Endothelial cell of umbilical vein (primary cell): Measurements from ENCODE around the gene MRPL4. TPM values are rescaled to one million over a fixed set of nuclear protein-coding genes. Genes with fewer than 3 reads are reported as not detected.
A peak's percentile ranks its signal among the peaks of the same experiment; 100 is the strongest.

Experiments
- BruUV-seq: library from RNA; stranded (reverse); fragments of 400-500 nt; replicated peaks from 2 replicates; lab custom pipeline; 2021; lab: Mats Ljungman, UMichigan
- CTCF ChIA-PET: fragments of 300-600, 350-600 bp; sonication (Branson Sonifier 250); formaldehyde crosslinking; loops from one replicate; lab custom pipeline; 2021; ENCODE audit warnings: antibody characterized with exemption, inconsistent platforms; lab: Charles Lee
- POLR2A ChIA-PET: fragments of 300-600, 350-600 bp; sonication (Branson Sonifier 250); formaldehyde crosslinking; loops from one replicate; lab custom pipeline; 2021; ENCODE audit warnings: antibody characterized with exemption, inconsistent platforms; lab: Charles Lee
- DNase-seq: peaks from one replicate; pipeline ENCODE4 v3.0.0-alpha.2; 2011; ENCODE audit warnings: low read depth, low spot score
- FAIRE-seq: peaks from 2 replicates; lab custom pipeline; 2011; peaks lifted over from hg19 to GRCh38; lab: Jason Lieb, UNC
- H2AFZ ChIP-seq: 2 replicates; pipeline ENCODE4 v1.6.0; 2012; ENCODE audit warnings: low read depth, low read length, control low read depth, inconsistent platforms
- H3K27ac ChIP-seq: 2 replicates; pipeline ENCODE4 v1.5.1; 2011; ENCODE audit warnings: low read depth, mild to moderate bottlenecking, control low read depth, low read length, moderate library complexity; ENCODE audit not compliant: insufficient read depth
- H3K27me3 ChIP-seq, 2 experiments: 2 replicates each; pipeline versions ENCODE4 v1.6.0 to v1.6.1; 2011; ENCODE audit warnings: low read length in 2 of 2, mixed read lengths in 1 of 2; ENCODE audit not compliant: control insufficient read depth in 2 of 2, insufficient read depth in 2 of 2
- H3K36me3 ChIP-seq, 2 experiments: 2 replicates in 1 of 2; 3 replicates in 1 of 2; pipeline ENCODE4 v1.5.1; 2011; ENCODE audit warnings: low read length in 2 of 2, mild to moderate bottlenecking in 1 of 2, moderate library complexity in 1 of 2; ENCODE audit not compliant: control insufficient read depth in 2 of 2, insufficient read depth in 2 of 2; ENCODE audit errors: extremely low read depth in 1 of 2
- H3K4me1 ChIP-seq: 3 replicates; pipeline ENCODE4 v1.5.1; 2011; ENCODE audit warnings: mild to moderate bottlenecking, low read length; ENCODE audit not compliant: control insufficient read depth, insufficient read depth; ENCODE audit errors: extremely low read depth
- H3K4me2 ChIP-seq: 2 replicates; pipeline ENCODE4 v1.6.1; 2011; ENCODE audit warnings: low read length, control low read depth, mixed read lengths; ENCODE audit not compliant: insufficient read depth
- H3K4me3 ChIP-seq, 3 experiments: fragments of 200-600 bp in 1 of 3; sonication (generic), shearing (Covaris generic) in 1 of 3; replicated peaks in 1 of 3; 2 replicates each; pipeline ENCODE4 v1.5.1; 2011 to 2016; ENCODE audit warnings: control low read depth in 3 of 3, low read length in 3 of 3, mild to moderate bottlenecking in 2 of 3, inconsistent platforms in 1 of 3, low read depth in 1 of 3, moderate library complexity in 1 of 3; ENCODE audit not compliant: insufficient read depth in 1 of 3
- H3K79me2 ChIP-seq: 2 replicates; pipeline ENCODE4 v1.6.0; 2012; ENCODE audit warnings: low read length, inconsistent platforms; ENCODE audit not compliant: control insufficient read depth, insufficient read depth
- H3K9ac ChIP-seq: replicated peaks from 2 replicates; pipeline ENCODE3; 2011; ENCODE audit warnings: low read length, control low read depth; ENCODE audit not compliant: insufficient read depth; ENCODE audit errors: extremely low read depth
- H3K9me1 ChIP-seq: replicated peaks from 3 replicates; pipeline ENCODE4 v1.6.0; 2011; ENCODE audit warnings: mild to moderate bottlenecking, low read length; ENCODE audit not compliant: control insufficient read depth, insufficient read depth; ENCODE audit errors: extremely low read depth
- H3K9me3 ChIP-seq: replicated peaks from 2 replicates; pipeline ENCODE4 v1.5.1; 2012; ENCODE audit warnings: low read length, inconsistent platforms; ENCODE audit not compliant: control insufficient read depth, insufficient read depth
- H4K20me1 ChIP-seq: replicated peaks from 2 replicates; pipeline ENCODE3; 2011; ENCODE audit warnings: mild to moderate bottlenecking, low read length; ENCODE audit not compliant: control insufficient read depth, insufficient read depth; ENCODE audit errors: extremely low read depth
- CTCF ChIP-seq, 2 donors: IDR thresholded peaks; 1 replicate in 1 of 2; 2 replicates in 1 of 2; pipeline ENCODE4 v1.5.1; 2011; ENCODE audit warnings: low read length in 2 of 2, mild to moderate bottlenecking in 2 of 2, moderate library complexity in 2 of 2, control low read depth in 1 of 2, inconsistent platforms in 1 of 2, low read depth in 1 of 2; ENCODE audit not compliant: insufficient read depth in 1 of 2; ENCODE audit errors: extremely low read depth in 1 of 2
- EZH2 ChIP-seq: IDR thresholded peaks from 2 replicates; pipeline ENCODE4 v1.6.1; 2012; ENCODE audit warnings: borderline replicate concordance, low read depth, mild to moderate bottlenecking, moderate library complexity, low read length, inconsistent platforms; ENCODE audit not compliant: severe bottlenecking
- FOS ChIP-seq: IDR thresholded peaks from 2 replicates; pipeline ENCODE4 v1.6.1; 2011; ENCODE audit warnings: mild to moderate bottlenecking, low read length, moderate library complexity, borderline replicate concordance; ENCODE audit not compliant: insufficient read depth
- GATA2 ChIP-seq: IDR thresholded peaks from 2 replicates; pipeline ENCODE4 v1.7.0; 2011; ENCODE audit warnings: low read depth, mild to moderate bottlenecking, moderate library complexity, mixed read lengths, low read length; ENCODE audit not compliant: insufficient read length, insufficient read depth
- MYC ChIP-seq: IDR thresholded peaks from one replicate; pipeline ENCODE4 v1.6.1; 2011; ENCODE audit warnings: mild to moderate bottlenecking, low read depth, low read length
- POLR2A ChIP-seq: IDR thresholded peaks from 2 replicates; pipeline ENCODE4 v1.6.1; 2012; ENCODE audit warnings: low read depth, mild to moderate bottlenecking, control low read depth, low read length
- dilution Hi-C: fragments of 300-500 bp; cut with MboI; formaldehyde crosslinking; loops from one replicate; pipeline ENCODE4 v1.15.0; 2019; ENCODE audit warnings: low sequenced_read_pairs; ENCODE audit not compliant: extremely low pct_ligation_motif_present
- intact Hi-C: fragments of 100-400 bp; cut with micrococcal nuclease; formaldehyde crosslinking; loops from one replicate; pipeline ENCODE4 v1.10.0; 2022
- polyA plus RNA-seq, 4 experiments: library from polyadenylated mRNA; depleted of rRNA in 3 of 4; stranded (reverse) in 3 of 4; unstranded in 1 of 4; fragments of >200 nt; gene quantifications; 2 replicates each; pipeline versions ENCODE4 v1.2.1 to v1.2.3, GENCODE V29; 2011 to 2012; ENCODE audit warnings: missing spikeins in 1 of 4
- total RNA-seq: library from RNA; stranded (reverse); gene quantifications from 2 replicates; pipeline ENCODE4 v1.2.3, GENCODE V29; 2021

MRPL4 gene
- total and polyA plus RNA-seq, 2 donors (not counting 3 experiments of a cell fraction or from before 2014, with no cell fraction given), result 70.4 to 118 TPM

- H3K9me1 ChIP-seq, result no peaks in the 10 kb centered on the region
- intact Hi-C loops, result loop anchor here (5.0 kb wide), 1 partner anchor 80 kb away; the partner anchor contains the start of gene RAVER1
- peak overlapping the region; percentile 52 for H3K9ac ChIP-seq
- CTCF ChIA-PET, result no interaction called here
- peaks cover 19% of the 10 kb centered on the region for H3K79me2 ChIP-seq
- DNase-seq (no peak), FAIRE-seq (no peak)
- H3K27ac ChIP-seq, result peak overlapping the region; percentile 14
- H3K4me2 ChIP-seq, result peak overlapping the region; percentile 94
- H4K20me1 ChIP-seq, result no peaks in the 10 kb centered on the region
- H3K9me3 ChIP-seq, result no peaks in the 10 kb centered on the region
- TF ChIP-seq GATA2 (no peak), CTCF (IDR thresholded peaks at IDR 0.05; ENCODE audit: extremely low read depth in 1 of 2, insufficient read depth in 1 of 2, low read depth in 1 of 2, low read length in 2 of 2) (no peak)
- H2AFZ ChIP-seq, result peak overlapping the region; percentile 78
- TSS peak; percentile 52 for BruUV-seq
- no peaks in the 10 kb centered on the region for H3K27me3 ChIP-seq
- H3K4me3 ChIP-seq, result peak overlapping the region; percentile 14 to 89 (median 59)
- peaks cover 8% of the 10 kb centered on the region for H3K4me1 ChIP-seq
- H3K36me3 ChIP-seq, result peaks cover 6 to 13% of the 10 kb centered on the region in 2 experiments
- POLR2A ChIA-PET, result no interaction called here
- dilution Hi-C loops, result no loop called here
These were observed 693 bp downstream of the MRPL4 start for GRCh38 chr19:10252707-10253106.

- dilution Hi-C loops (no loop called here), intact Hi-C loops (loop anchor here (5.0 kb wide), 1 partner anchor 78 kb away; the partner anchor contains the start of gene RAVER1)
- no peak overlapping the region for H3K4me3 ChIP-seq
- no peak for FAIRE-seq
- BruUV-seq, result no TSS peak
- H3K36me3 ChIP-seq, result peaks cover 6 to 18% of the 10 kb centered on the region in 2 experiments
- H3K79me2 ChIP-seq, result peaks cover 19% of the 10 kb centered on the region
- H3K9me1 ChIP-seq, result no peaks in the 10 kb centered on the region
- ChIA-PET POLR2A (no interaction called here), CTCF (interaction anchor here (10.0 kb wide), 1 partner anchor 135 kb away, joined by 606 read pairs; no protein-coding TSS in a partner anchor)
- no peaks in the 10 kb centered on the region for H4K20me1 ChIP-seq
- TF ChIP-seq EZH2 (no peak), FOS (no peak), MYC (no peak), POLR2A (no peak)
- H3K27me3 ChIP-seq, result no peaks in the 10 kb centered on the region
- no peak overlapping the region for H3K27ac ChIP-seq
- no peak overlapping the region for H3K9ac ChIP-seq
- no peaks in the 10 kb centered on the region for H3K9me3 ChIP-seq
- no peak for DNase-seq
- peaks cover 8% of the 10 kb centered on the region for H3K4me1 ChIP-seq
- no peak overlapping the region for H2AFZ ChIP-seq
- no peak overlapping the region for H3K4me2 ChIP-seq
These were observed 2.2 kb downstream of the MRPL4 start for GRCh38 chr19:10254244-10254643.
